ENCODE results near the gene PPP1R14C.
"Not testable (repeated sequence)": the region's sequence is repeated elsewhere in the genome, so short reads cannot be mapped to it uniquely, and the experiment has no call there.

The PPP1R14C gene

GRCh38 chr6:150187433-150187832 is 44.6 kb downstream of the PPP1R14C start:
- in situ Hi-C loops (cut with MboI; ENCODE audit: low sequenced_read_pairs) = not testable (repeated sequence)

- in situ Hi-C loops (cut with MboI; ENCODE audit: low sequenced_read_pairs) = no loop called here
Observed at GRCh38 chr6:150189122-150189521, 46.3 kb downstream of the PPP1R14C start.

- in situ Hi-C loops (cut with MboI; ENCODE audit: low sequenced_read_pairs) = no loop called here
Observed at GRCh38 chr6:150191809-150192208, 49.0 kb downstream of the PPP1R14C start.

GRCh38 chr6:150194195-150194594 is 51.4 kb downstream of the PPP1R14C start:
- in situ Hi-C loops (cut with MboI; ENCODE audit: low sequenced_read_pairs) = no loop called here

GRCh38 chr6:150195996-150196417 is 53.2 kb downstream of the PPP1R14C start:
- in situ Hi-C loops (cut with MboI; ENCODE audit: low sequenced_read_pairs) = no loop called here

GRCh38 chr6:150196942-150197745 is 54.3 kb downstream of the PPP1R14C start:
- in situ Hi-C loops (cut with MboI; ENCODE audit: low sequenced_read_pairs) = no loop called here

- in situ Hi-C loops (cut with MboI; ENCODE audit: low sequenced_read_pairs) = no loop called here
Observed at GRCh38 chr6:150198532-150198931, 55.7 kb downstream of the PPP1R14C start.

- in situ Hi-C loops (cut with MboI; ENCODE audit: low sequenced_read_pairs) = no loop called here
Observed at GRCh38 chr6:150199241-150199640, 56.4 kb downstream of the PPP1R14C start.

- in situ Hi-C loops (cut with MboI; ENCODE audit: low sequenced_read_pairs) = no loop called here
Observed at GRCh38 chr6:150200428-150201100, 57.7 kb downstream of the PPP1R14C start.

GRCh38 chr6:150201285-150201684 is 58.4 kb downstream of the PPP1R14C start:
- in situ Hi-C loops (cut with MboI; ENCODE audit: low sequenced_read_pairs) = no loop called here

GRCh38 chr6:150201772-150202329 is 59.0 kb downstream of the PPP1R14C start:
- in situ Hi-C loops (cut with MboI; ENCODE audit: low sequenced_read_pairs) = no loop called here

GRCh38 chr6:150202404-150202803 is 59.6 kb downstream of the PPP1R14C start:
- in situ Hi-C loops (cut with MboI; ENCODE audit: low sequenced_read_pairs) = no loop called here

GRCh38 chr6:150202934-150203333 is 60.1 kb downstream of the PPP1R14C start:
- in situ Hi-C loops (cut with MboI; ENCODE audit: low sequenced_read_pairs) = no loop called here

GRCh38 chr6:150203378-150203777 is 60.5 kb downstream of the PPP1R14C start:
- in situ Hi-C loops (cut with MboI; ENCODE audit: low sequenced_read_pairs) = no loop called here

GRCh38 chr6:150203871-150204545 is 61.2 kb downstream of the PPP1R14C start:
- in situ Hi-C loops (cut with MboI; ENCODE audit: low sequenced_read_pairs) = no loop called here

- in situ Hi-C loops (cut with MboI; ENCODE audit: low sequenced_read_pairs) = no loop called here
Observed at GRCh38 chr6:150204705-150205472, 62.0 kb downstream of the PPP1R14C start.

- in situ Hi-C loops (cut with MboI; ENCODE audit: low sequenced_read_pairs) = no loop called here
Observed at GRCh38 chr6:150207931-150208570, 65.2 kb downstream of the PPP1R14C start.

GRCh38 chr6:150208611-150209352 is 65.9 kb downstream of the PPP1R14C start:
- in situ Hi-C loops (cut with MboI; ENCODE audit: low sequenced_read_pairs) = no loop called here

GRCh38 chr6:150209415-150209814 is 66.6 kb downstream of the PPP1R14C start:
- in situ Hi-C loops (cut with MboI; ENCODE audit: low sequenced_read_pairs) = no loop called here
